Activated CD4-positive, alpha-beta T cell treated with anti-CD3 and anti-CD28 coated beads, Interleukin-2, amount 10 ng/mL, durations not matched to agents 7 days and 5 days (primary cell): ENCODE results near the gene GCSAM. TPM values are rescaled to one million over a fixed set of nuclear protein-coding genes. Genes with fewer than 3 reads are reported as not detected.

Source experiments
- CTCF ChIA-PET: fragments of 350-600 bp; sonication (Branson Sonifier 250); formaldehyde crosslinking; loops from one replicate; lab custom pipeline; 2021; ENCODE audit warnings: antibody characterized with exemption; lab: Charles Lee
- POLR2A ChIA-PET: fragments of 350-600 bp; sonication (Branson Sonifier 250); formaldehyde crosslinking; loops from one replicate; lab custom pipeline; 2021; ENCODE audit warnings: antibody characterized with exemption; lab: Charles Lee
- DNase-seq: peaks from one replicate; pipeline ENCODE4 v3.0.0-alpha.2; 2020
- H3K27ac Mint-ChIP-seq: one replicate; pipeline ENCODE4 v1.8.0; 2021; ENCODE audit warnings: mild to moderate bottlenecking, moderate library complexity, mixed read lengths
- H3K27me3 Mint-ChIP-seq: one replicate; pipeline ENCODE4 v1.8.0; 2021; ENCODE audit warnings: mixed read lengths
- H3K36me3 Mint-ChIP-seq: one replicate; pipeline ENCODE4 v1.8.0; 2021; ENCODE audit warnings: low read depth, mixed read lengths
- H3K4me1 Mint-ChIP-seq: one replicate; pipeline ENCODE4 v1.8.0; 2021; ENCODE audit warnings: mixed read lengths
- H3K4me3 Mint-ChIP-seq: one replicate; pipeline ENCODE4 v1.8.0; 2021; ENCODE audit warnings: mild to moderate bottlenecking, moderate library complexity, mixed read lengths
- H3K9me3 Mint-ChIP-seq: one replicate; pipeline ENCODE4 v1.8.0; 2021; ENCODE audit warnings: mixed read lengths
- total RNA-seq, 2 experiments: library from RNA; stranded (reverse); gene quantifications; one replicate each; pipeline ENCODE4 v1.2.3, GENCODE V29; 2021

GCSAM gene
- total RNA-seq, 2 experiments from 2014 or later, result 9.3 to 9.9 TPM

GRCh38 chr3:112136959-112137693 is 4.1 kb upstream of the GCSAM start:
- H3K4me3 Mint-ChIP-seq, result no peak overlapping the region
- H3K36me3 Mint-ChIP-seq, result no peaks in the 10 kb centered on the region
- peaks cover 50% of the 10 kb centered on the region for H3K4me1 Mint-ChIP-seq
- no peak overlapping the region for H3K27ac Mint-ChIP-seq
- POLR2A ChIA-PET, result no interaction called here
- no peaks in the 10 kb centered on the region for H3K9me3 Mint-ChIP-seq
- peak; percentile 63 for DNase-seq
- CTCF ChIA-PET, result interaction anchor here (0.9 to 2.0 kb wide), 11 partner anchors 9 to 394 kb away, joined by 3 to 5 read pairs (median 4); no protein-coding TSS in a partner anchor
- no peaks in the 10 kb centered on the region for H3K27me3 Mint-ChIP-seq

DNA sequence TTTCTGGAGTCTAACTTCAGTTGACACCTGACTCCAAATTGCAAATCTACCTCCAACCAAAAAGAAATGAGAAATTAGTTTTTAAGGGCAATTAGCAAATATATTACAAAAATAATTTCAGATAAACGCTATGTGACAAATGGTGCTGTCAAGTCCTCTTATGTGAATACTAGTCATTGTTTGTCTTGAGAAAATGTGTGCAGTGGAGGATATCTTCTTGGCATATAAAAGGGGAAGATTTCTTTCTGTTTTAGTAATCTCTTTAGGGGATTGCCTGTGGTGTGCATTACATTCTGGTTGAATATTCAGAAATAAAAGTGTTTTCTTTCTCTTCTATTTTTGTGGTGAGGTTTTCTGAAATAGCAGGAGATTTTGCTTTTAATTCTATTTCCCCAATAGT is 3.0 kb upstream of the GCSAM start:
- ChIA-PET POLR2A (no interaction called here), CTCF (interaction anchor here (0.9 to 1.7 kb wide), 3 partner anchors 21 to 384 kb away, joined by 3 to 6 read pairs (median 5); no protein-coding TSS in a partner anchor)
- Mint-ChIP-seq H3K4me1 (peaks cover 56% of the 10 kb centered on the region), H3K4me3 (no peak overlapping the region), H3K27ac (no peak overlapping the region), H3K27me3 (no peaks in the 10 kb centered on the region), H3K9me3 (no peaks in the 10 kb centered on the region), H3K36me3 (peaks cover 2% of the 10 kb centered on the region)
- no peak for DNase-seq

- Mint-ChIP-seq H3K27ac (peak overlapping the region; percentile 78), H3K27me3 (no peaks in the 10 kb centered on the region), H3K9me3 (no peaks in the 10 kb centered on the region), H3K4me3 (no peak overlapping the region), H3K4me1 (peaks cover 69% of the 10 kb centered on the region), H3K36me3 (peaks cover 13% of the 10 kb centered on the region)
- CTCF ChIA-PET, result no interaction called here
- peak; percentile 25 for DNase-seq
- POLR2A ChIA-PET, result no interaction called here
Measured at GRCh38 chr3:112134335-112135124, 1.5 kb upstream of the GCSAM start.

GRCh38 chr3:112133626-112134334 is 732 bp upstream of the GCSAM start:
- no peaks in the 10 kb centered on the region for H3K27me3 Mint-ChIP-seq
- no peak for DNase-seq
- ChIA-PET POLR2A (no interaction called here), CTCF (no interaction called here)
- peak overlapping the region; percentile 84 for H3K4me3 Mint-ChIP-seq
- peak overlapping the region; percentile 92 for H3K27ac Mint-ChIP-seq
- peaks cover 76% of the 10 kb centered on the region for H3K4me1 Mint-ChIP-seq
- no peaks in the 10 kb centered on the region for H3K9me3 Mint-ChIP-seq
- peaks cover 17% of the 10 kb centered on the region for H3K36me3 Mint-ChIP-seq

- no peaks in the 10 kb centered on the region for H3K27me3 Mint-ChIP-seq
- POLR2A ChIA-PET, result interaction anchor here (1.1 kb wide), 1 partner anchor 61 kb away, joined by 7 read pairs; no protein-coding TSS in a partner anchor
- DNase-seq, result no peak
- peak overlapping the region; percentile 84 for H3K4me3 Mint-ChIP-seq
- H3K9me3 Mint-ChIP-seq, result no peaks in the 10 kb centered on the region
- H3K36me3 Mint-ChIP-seq, result peaks cover 24% of the 10 kb centered on the region
- H3K27ac Mint-ChIP-seq, result peak overlapping the region; percentile 92
- peaks cover 88% of the 10 kb centered on the region for H3K4me1 Mint-ChIP-seq
- CTCF ChIA-PET, result interaction anchor here (1.1 kb wide), 1 partner anchor 21 kb away, joined by 3 read pairs; no protein-coding TSS in a partner anchor
Measured at GRCh38 chr3:112132554-112132953, 494 bp downstream of the GCSAM start.

GRCh38 chr3:112132088-112132487 is 960 bp downstream of the GCSAM start:
- Mint-ChIP-seq H3K27ac (peak overlapping the region; percentile 92), H3K9me3 (no peaks in the 10 kb centered on the region), H3K4me1 (peaks cover 89% of the 10 kb centered on the region), H3K27me3 (no peaks in the 10 kb centered on the region), H3K4me3 (peak overlapping the region; percentile 84), H3K36me3 (peaks cover 24% of the 10 kb centered on the region)
- CTCF ChIA-PET, result interaction anchor here (1.1 kb wide), 1 partner anchor 20 kb away, joined by 3 read pairs; no protein-coding TSS in a partner anchor
- POLR2A ChIA-PET, result interaction anchor here (1.1 kb wide), 1 partner anchor 60 kb away, joined by 7 read pairs; no protein-coding TSS in a partner anchor
- DNase-seq, result no peak

GRCh38 chr3:112131111-112131510 is 1.9 kb downstream of the GCSAM start:
- no peak for DNase-seq
- CTCF ChIA-PET, result no interaction called here
- Mint-ChIP-seq H3K9me3 (no peaks in the 10 kb centered on the region), H3K4me1 (peaks cover 92% of the 10 kb centered on the region), H3K27me3 (no peaks in the 10 kb centered on the region), H3K4me3 (peak overlapping the region; percentile 14), H3K27ac (peak overlapping the region; percentile 51), H3K36me3 (peaks cover 30% of the 10 kb centered on the region)
- POLR2A ChIA-PET, result no interaction called here

GRCh38 chr3:112130638-112130993 is 2.4 kb downstream of the GCSAM start:
- DNase-seq, result no peak
- no peaks in the 10 kb centered on the region for H3K9me3 Mint-ChIP-seq
- H3K4me3 Mint-ChIP-seq, result no peak overlapping the region
- CTCF ChIA-PET, result no interaction called here
- POLR2A ChIA-PET, result no interaction called here
- H3K27me3 Mint-ChIP-seq, result no peaks in the 10 kb centered on the region
- H3K36me3 Mint-ChIP-seq, result peaks cover 34% of the 10 kb centered on the region
- H3K4me1 Mint-ChIP-seq, result peaks cover 92% of the 10 kb centered on the region
- peak overlapping the region; percentile 22 for H3K27ac Mint-ChIP-seq

GRCh38 chr3:112129925-112130637 is 3.0 kb downstream of the GCSAM start:
- Mint-ChIP-seq H3K27me3 (no peaks in the 10 kb centered on the region), H3K36me3 (peaks cover 39% of the 10 kb centered on the region), H3K4me3 (no peak overlapping the region), H3K4me1 (peaks cover 92% of the 10 kb centered on the region), H3K9me3 (no peaks in the 10 kb centered on the region), H3K27ac (peak overlapping the region; percentile 22)
- CTCF ChIA-PET, result interaction anchor here (1.5 kb wide), 1 partner anchor 18 kb away, joined by 5 read pairs; no protein-coding TSS in a partner anchor
- POLR2A ChIA-PET, result no interaction called here
- DNase-seq, result no peak

GRCh38 chr3:112128843-112129727 is 4.0 kb downstream of the GCSAM start:
- peaks cover 87% of the 10 kb centered on the region for H3K4me1 Mint-ChIP-seq
- CTCF ChIA-PET, result interaction anchor here (0.7 to 1.5 kb wide), 4 partner anchors 8 to 308 kb away, joined by 3 to 5 read pairs (median 3); no protein-coding TSS in a partner anchor
- H3K36me3 Mint-ChIP-seq, result peaks cover 45% of the 10 kb centered on the region
- DNase-seq, result peak; percentile 78
- H3K4me3 Mint-ChIP-seq, result no peak overlapping the region
- POLR2A ChIA-PET, result no interaction called here
- peak overlapping the region; percentile 58 for H3K27ac Mint-ChIP-seq
- H3K27me3 Mint-ChIP-seq, result no peaks in the 10 kb centered on the region
- no peaks in the 10 kb centered on the region for H3K9me3 Mint-ChIP-seq
